GM18505 (cell line): Measurements from ENCODE around the gene PTPRT.
"Not testable (repeated sequence)": the region's sequence is repeated elsewhere in the genome, so short reads cannot be mapped to it uniquely, and the experiment has no call there.

Experiments used
- ATAC-seq: cut with Tn5 transposase; IDR thresholded peaks from one replicate; pipeline ENCODE4 v1.9.1; 2021; ENCODE audit not compliant: unreplicated experiment
- POLR2A ChIP-seq: IDR thresholded peaks from 4 replicates; pipeline ENCODE4 v1.6.1; 2011; ENCODE audit warnings: borderline replicate concordance; ENCODE audit not compliant: insufficient read depth, insufficient read length; ENCODE audit errors: extremely low read depth

Gene PTPRT

GRCh38 chr20:42938441-42939205, 251.1 kb downstream of the PTPRT start:
- no peak for TF ChIP-seq POLR2A
- ATAC-seq, result no peak

GRCh38 chr20:42936482-42936881, 253.2 kb downstream of the PTPRT start:
- no peak for ATAC-seq
- TF ChIP-seq POLR2A, result no peak

GRCh38 chr20:42924215-42924614, 265.5 kb downstream of the PTPRT start:
- TF ChIP-seq POLR2A, result no peak
- no peak for ATAC-seq

GRCh38 chr20:42923348-42923918, 266.3 kb downstream of the PTPRT start:
- ATAC-seq, result no peak
- no peak for TF ChIP-seq POLR2A

- no peak for TF ChIP-seq POLR2A
- ATAC-seq, result no peak
These were observed 268.9 kb downstream of the PTPRT start for GRCh38 chr20:42920776-42921175.

- no peak for ATAC-seq
- no peak for TF ChIP-seq POLR2A
These were observed 270.4 kb downstream of the PTPRT start for GRCh38 chr20:42919316-42919715.

GRCh38 chr20:42915081-42915480, 274.6 kb downstream of the PTPRT start:
- no peak for ATAC-seq
- TF ChIP-seq POLR2A, result no peak

- ATAC-seq, result no peak
These were observed 275.4 kb downstream of the PTPRT start for GRCh38 chr20:42914302-42914701.

GRCh38 chr20:42910808-42911207, 278.9 kb downstream of the PTPRT start:
- not testable (repeated sequence) for ATAC-seq

More at GRCh38 chr20:42914302-42914701, 275.4 kb downstream of the PTPRT start:
- TF ChIP-seq POLR2A, result no peak

- no peak for ATAC-seq
- no peak for TF ChIP-seq POLR2A
These were observed 282.0 kb downstream of the PTPRT start for GRCh38 chr20:42907730-42908129.

- no peak for TF ChIP-seq POLR2A
- ATAC-seq, result no peak
These were observed 283.6 kb downstream of the PTPRT start for GRCh38 chr20:42906120-42906519.

- ATAC-seq, result no peak
- no peak for TF ChIP-seq POLR2A
These were observed 287.2 kb downstream of the PTPRT start for GRCh38 chr20:42902509-42902908.

- TF ChIP-seq POLR2A, result no peak
- ATAC-seq, result no peak
These were observed 287.8 kb downstream of the PTPRT start for GRCh38 chr20:42901689-42902440.

- ATAC-seq, result not testable (repeated sequence)
These were observed 288.9 kb downstream of the PTPRT start for GRCh38 chr20:42900764-42901163.
